OCI-LY7 (cell line): ENCODE results near the gene CSTPP1. TPM values are rescaled to one million over a fixed set of nuclear protein-coding genes. Genes with fewer than 3 reads are reported as not detected.
A peak's percentile ranks its signal among the peaks of the same experiment; 100 is the strongest.

ENCODE experiments used
- Bru-seq: library from RNA; stranded (reverse); fragments of 400-500 nt; gene quantifications from one replicate; lab custom pipeline; 2021; lab: Mats Ljungman, UMichigan
- BruChase-seq, 2 experiments: library from RNA; stranded (reverse); fragments of 400-500 nt; gene quantifications; one replicate each; lab custom pipeline; 2021; lab: Mats Ljungman, UMichigan
- BruUV-seq: library from RNA; stranded (reverse); fragments of 400-500 nt; replicated peaks from 2 replicates; lab custom pipeline; 2021; lab: Mats Ljungman, UMichigan
- CTCF ChIA-PET: fragments of 300-600 bp; sonication (Branson Sonifier 250); formaldehyde crosslinking; loops from one replicate; lab custom pipeline; 2022; ENCODE audit warnings: antibody characterized with exemption; ENCODE audit not compliant: unreplicated experiment; lab: Charles Lee
- POLR2A ChIA-PET: fragments of 300-600 bp; sonication (Branson Sonifier 250); formaldehyde crosslinking; loops from one replicate; lab custom pipeline; 2022; ENCODE audit warnings: antibody characterized with exemption; lab: Charles Lee
- DNase-seq: peaks from one replicate; pipeline ENCODE4 v3.0.0-alpha.2; 2015; ENCODE audit warnings: low spot score
- H2AFZ ChIP-seq: fragments of 200-600 bp; sonication (generic), shearing (Covaris generic); 2 replicates; pipeline ENCODE4 v1.6.1; 2014; ENCODE audit warnings: mild to moderate bottlenecking, antibody characterized with exemption, low read length, moderate library complexity
- H3K27ac ChIP-seq: fragments of 200-600 bp; sonication (generic); 2 replicates; pipeline ENCODE4 v1.5.1; 2014; ENCODE audit warnings: mixed run types, low read depth, mild to moderate bottlenecking, moderate library complexity, low read length, inconsistent platforms; ENCODE audit not compliant: poor library complexity, severe bottlenecking
- H3K36me3 ChIP-seq: fragments of 200-600 bp; sonication (generic); 2 replicates; pipeline ENCODE4 v1.6.1; 2014; ENCODE audit warnings: mild to moderate bottlenecking, antibody characterized with exemption, low read length, moderate library complexity, mixed read lengths; ENCODE audit not compliant: insufficient read depth
- H3K4me1 ChIP-seq: fragments of 200-600 bp; sonication (generic); 2 replicates; pipeline ENCODE4 v1.5.1; 2014; ENCODE audit warnings: mild to moderate bottlenecking, low read length; ENCODE audit not compliant: insufficient read depth, poor library complexity, severe bottlenecking
- H3K4me2 ChIP-seq: fragments of 200-600 bp; sonication (generic); 2 replicates; pipeline ENCODE4 v1.6.1; 2014; ENCODE audit warnings: mild to moderate bottlenecking, low read length
- H3K4me3 ChIP-seq: fragments of 200-600 bp; sonication (generic); 2 replicates; pipeline ENCODE4 v1.5.1; 2014; ENCODE audit warnings: mild to moderate bottlenecking, low read depth, low read length; ENCODE audit not compliant: poor library complexity, severe bottlenecking
- H3K79me2 ChIP-seq: fragments of 200-600 bp; sonication (generic); 2 replicates; pipeline ENCODE4 v1.6.1; 2016; ENCODE audit warnings: low read depth, mild to moderate bottlenecking, low read length, moderate library complexity, mixed read lengths; ENCODE audit not compliant: insufficient read depth
- H3K9me2 ChIP-seq: fragments of 200-600 bp; sonication (generic); 2 replicates; pipeline ENCODE4 v1.6.1; 2016; ENCODE audit warnings: mild to moderate bottlenecking, low read length, mixed read lengths; ENCODE audit not compliant: insufficient read depth
- H3K9me3 ChIP-seq: fragments of 200-600 bp; sonication (generic); 2 replicates; pipeline ENCODE4 v1.6.1; 2014; ENCODE audit warnings: mild to moderate bottlenecking, mixed run types, low read length, mixed read lengths
- H4K20me1 ChIP-seq: fragments of 200-600 bp; sonication (generic); 2 replicates; pipeline ENCODE4 v1.6.1; 2014; ENCODE audit warnings: mild to moderate bottlenecking, antibody characterized with exemption, low read length, moderate library complexity, mixed read lengths; ENCODE audit not compliant: insufficient read depth
- CTCF ChIP-seq: fragments of 200-600 bp; sonication (generic); conservative IDR thresholded peaks from 2 replicates; pipeline ENCODE4 v1.5.1; 2014; ENCODE audit warnings: mild to moderate bottlenecking, antibody characterized with exemption, low read length, moderate library complexity, mixed read lengths
- EZH2phosphoT487 ChIP-seq: fragments of 200-600 bp; sonication (generic); IDR thresholded peaks from 2 replicates; pipeline ENCODE4 v1.6.1; 2018; ENCODE audit warnings: low read depth, borderline replicate concordance, mild to moderate bottlenecking, mixed run types, antibody characterized with exemption, low read length, moderate library complexity, mixed read lengths
- intact Hi-C: fragments of 100-400 bp; cut with micrococcal nuclease; formaldehyde crosslinking; loops from one replicate; pipeline ENCODE4 v1.10.0; 2022; ENCODE audit not compliant: unreplicated experiment
- long read RNA-seq: library from polyadenylated mRNA; stranded (forward); transcript quantifications from one replicate; pipeline ENCODE4 v2.0.0, GENCODE V29; 2022
- total RNA-seq, 2 experiments: library from RNA; depleted of rRNA in 1 of 2; stranded (reverse); fragments of >200 nt in 1 of 2; shearing (Covaris generic) in 1 of 2; gene quantifications; 2 replicates each; pipeline ENCODE4 v1.2.3, GENCODE V29; 2014 to 2022

CSTPP1 gene, protein sequence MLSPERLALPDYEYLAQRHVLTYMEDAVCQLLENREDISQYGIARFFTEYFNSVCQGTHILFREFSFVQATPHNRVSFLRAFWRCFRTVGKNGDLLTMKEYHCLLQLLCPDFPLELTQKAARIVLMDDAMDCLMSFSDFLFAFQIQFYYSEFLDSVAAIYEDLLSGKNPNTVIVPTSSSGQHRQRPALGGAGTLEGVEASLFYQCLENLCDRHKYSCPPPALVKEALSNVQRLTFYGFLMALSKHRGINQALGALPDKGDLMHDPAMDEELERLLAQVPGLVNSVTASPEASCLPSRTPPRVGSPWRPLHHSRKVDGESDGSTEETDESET
- 35.2 and 39.6 TPM in 2 replicates for total RNA-seq (2014; rRNA removed; shearing (Covaris generic))
- total RNA-seq (2022) = 39.7 and 43.1 TPM in 2 replicates
- Bru-seq, nascent RNA = percentile 70 among the genes with signal in this experiment
- BruChase-seq, experiment 1, labeled RNA remaining after a 6-hour chase = percentile 75 among the genes with signal in this experiment
- percentile 69 among the genes with signal in this experiment for BruChase-seq, experiment 2, labeled RNA remaining after a 2-hour chase
- long read RNA-seq, transcript C11orf49-201 (9 exons, 1,645 nt) = major isoform, 40 of 161 reads
- long read RNA-seq, transcript C11orf49-223 (1 exons, 2,141 nt) = minor isoform, 12 of 161 reads
- long read RNA-seq, partial matches to known transcripts = 9 of 161 reads
- long read RNA-seq, other reads (novel, unspliced or antisense) = 91 of 161 reads

DNA sequence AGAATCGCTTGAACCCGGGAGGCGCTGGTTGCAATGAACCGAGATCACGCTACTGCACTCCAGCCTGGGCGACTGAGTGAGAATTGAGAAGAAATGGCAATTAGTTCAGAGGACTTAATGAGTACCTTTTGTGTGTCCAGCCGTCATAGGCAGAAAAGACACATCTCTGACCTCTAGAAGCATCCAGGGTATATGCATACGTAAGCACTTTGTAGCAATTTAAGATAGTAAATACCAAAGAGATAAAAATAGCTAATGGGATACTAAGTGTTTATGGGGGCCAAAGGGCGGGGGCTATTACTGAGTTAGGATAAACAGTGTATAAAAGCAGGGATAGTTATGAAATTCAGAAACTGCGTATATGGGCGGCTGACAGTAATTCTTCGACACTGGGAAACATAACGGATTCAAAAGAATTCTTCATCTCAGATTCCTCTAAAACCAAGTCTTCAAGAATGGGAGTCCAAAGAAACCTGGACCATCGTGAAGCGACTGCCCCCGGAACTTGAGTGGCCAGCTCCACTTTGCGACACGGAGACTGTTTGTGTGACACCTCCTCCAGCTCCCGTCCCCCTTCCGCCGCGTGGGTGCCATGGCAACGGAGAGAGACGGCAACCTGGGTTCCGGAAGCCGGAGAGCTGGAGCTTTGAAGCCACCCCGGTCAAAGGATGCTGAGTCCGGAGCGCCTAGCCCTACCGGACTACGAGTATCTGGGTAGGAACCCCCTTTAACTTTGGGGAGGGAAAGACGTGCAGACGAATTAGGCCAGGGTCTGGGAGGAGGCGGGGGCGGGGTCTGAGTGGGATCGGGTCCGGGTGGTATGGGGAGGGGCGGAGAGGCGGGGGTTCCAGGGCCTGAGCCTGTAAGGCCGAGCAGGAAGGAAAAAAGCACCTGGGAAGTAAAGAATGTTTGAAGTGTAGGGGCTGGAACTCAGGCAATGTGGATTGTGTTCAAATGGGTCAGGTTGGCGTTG lies at the start of gene CSTPP1:
Gene CSTPP1 (plus strand): TSS at position 624 of the 973 bp plus-strand sequence. CDS start 45 bp downstream, at position 669.
- Histone ChIP-seq H3K9me3 (no peaks in the 10 kb centered on the region), H3K79me2 (peaks cover 14% of the 10 kb centered on the region; the same call in 1 of the 2 replicates), H3K36me3 (peaks cover 8% of the 10 kb centered on the region), H4K20me1 (no peaks in the 10 kb centered on the region), H2AFZ (peak within 1 kb of the TSS; percentile 100), H3K9me2 (no peaks in the 10 kb centered on the region), H3K27ac (peak within 1 kb of the TSS; percentile 36), H3K4me2 (peak within 1 kb of the TSS; percentile 96), H3K4me3 (peak within 1 kb of the TSS; percentile 82), H3K4me1 (peaks cover 16% of the 10 kb centered on the region)
- no peak for TF ChIP-seq EZH2phosphoT487
- DNase-seq = peak; percentile 96
- ChIA-PET CTCF (interaction anchor here (1.2 kb wide), 1 partner anchor 217 kb away, joined by 3 read pairs; no protein-coding TSS in a partner anchor), POLR2A (interaction anchor here (0.7 to 1.7 kb wide), 10 partner anchors 11 to 217 kb away, joined by 3 to 11 read pairs (median 4); no protein-coding TSS in a partner anchor)
- BruUV-seq = no TSS peak
- intact Hi-C loops = loop anchor here (5.0 kb wide), 2 partner anchors 66 to 171 kb away; no protein-coding TSS in a partner anchor

- DNase-seq = no peak
- H3K9me3 ChIP-seq = no peaks in the 10 kb centered on the region
- H3K27ac ChIP-seq = no peak overlapping the region
- peaks cover 4% of the 10 kb centered on the region for H3K4me1 ChIP-seq
- TF ChIP-seq EZH2phosphoT487 = no peak
- no peak for TF ChIP-seq CTCF
- H3K79me2 ChIP-seq = no peaks in the 10 kb centered on the region
- ChIA-PET POLR2A (interaction anchor here (0.6 kb wide), 1 partner anchor 269 kb away, joined by 3 read pairs; no protein-coding TSS in a partner anchor), CTCF (no interaction called here)
- intact Hi-C loops = loop anchor here (1.0 kb wide), 2 partner anchors 265 to 273 kb away; no protein-coding TSS in a partner anchor
- no TSS peak for BruUV-seq
- no peak overlapping the region for H2AFZ ChIP-seq
- H3K36me3 ChIP-seq = peaks cover 76% of the 10 kb centered on the region
- no peak overlapping the region for H3K4me2 ChIP-seq
- H3K4me3 ChIP-seq = no peak overlapping the region
- H3K9me2 ChIP-seq = no peaks in the 10 kb centered on the region
- no peaks in the 10 kb centered on the region for H4K20me1 ChIP-seq
These were observed 47.9 kb upstream of the CSTPP1 start for GRCh38 chr11:46888636-46889035.
